GM10248 (cell line): ENCODE results near the gene NPSR1.
"Not testable (repeated sequence)": the region's sequence is repeated elsewhere in the genome, so short reads cannot be mapped to it uniquely, and the experiment has no call there.

ENCODE experiments used
- CTCF ChIA-PET: fragments of 300-600 bp; sonication (Branson Sonifier 250); formaldehyde crosslinking; extraction: SDS; loops from one replicate; lab custom pipeline; 2021; ENCODE audit warnings: antibody characterized with exemption; lab: Yijun Ruan, JAX
- POLR2A ChIA-PET: fragments of 350-650 bp; sonication (Branson Sonifier 250); formaldehyde crosslinking; extraction: SDS; loops from one replicate; lab custom pipeline; 2020; ENCODE audit warnings: antibody characterized with exemption; lab: Yijun Ruan, JAX
- DNase-seq: peaks from one replicate; pipeline ENCODE4 v3.0.0; 2012; ENCODE audit errors: extremely low spot score
- TF ChIP-seq, protein P1 (sequence below): IDR thresholded peaks from 2 replicates; pipeline ENCODE4 v1.5.1; 2012; ENCODE audit warnings: mild to moderate bottlenecking, low read depth; ENCODE audit errors: extremely low read depth, missing control alignments, control extremely low read depth

NPSR1 gene

DNA sequence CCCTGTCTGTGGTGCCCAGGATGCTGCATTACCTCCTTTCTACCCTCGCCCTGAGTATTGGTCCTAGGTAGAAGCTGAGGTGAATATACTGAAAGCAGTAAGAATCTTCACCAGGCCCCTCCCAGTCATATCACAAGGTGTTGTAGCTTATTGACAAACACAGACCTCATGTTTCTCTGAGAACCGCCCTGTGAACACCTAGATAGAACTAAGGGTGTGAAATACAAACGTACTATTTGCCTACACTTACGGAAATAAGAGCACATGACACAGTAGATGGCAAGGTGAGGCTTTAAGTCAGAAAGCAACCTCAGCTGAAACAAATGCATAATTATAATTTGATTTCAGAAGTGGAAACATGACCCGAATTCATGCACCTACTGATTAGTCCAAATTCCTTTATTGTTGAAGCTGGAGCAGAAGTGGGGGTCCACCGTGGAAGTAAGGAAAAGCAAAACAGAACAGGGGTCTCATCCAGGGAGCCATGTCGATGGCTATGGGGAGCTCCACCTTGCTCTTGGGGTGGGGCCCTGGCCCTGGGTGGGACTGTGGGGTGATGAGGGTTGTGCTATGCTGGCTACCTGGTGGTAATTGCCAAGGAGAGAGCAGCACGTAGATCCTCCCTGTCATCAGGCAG is at the start of gene NPSR1:
Gene NPSR1, plus strand, starts transcription at position 587 of the 637 bp plus-strand sequence. CDS start 195 bp downstream, outside the sequence.
- POLR2A ChIA-PET, result no interaction called here

DNA sequence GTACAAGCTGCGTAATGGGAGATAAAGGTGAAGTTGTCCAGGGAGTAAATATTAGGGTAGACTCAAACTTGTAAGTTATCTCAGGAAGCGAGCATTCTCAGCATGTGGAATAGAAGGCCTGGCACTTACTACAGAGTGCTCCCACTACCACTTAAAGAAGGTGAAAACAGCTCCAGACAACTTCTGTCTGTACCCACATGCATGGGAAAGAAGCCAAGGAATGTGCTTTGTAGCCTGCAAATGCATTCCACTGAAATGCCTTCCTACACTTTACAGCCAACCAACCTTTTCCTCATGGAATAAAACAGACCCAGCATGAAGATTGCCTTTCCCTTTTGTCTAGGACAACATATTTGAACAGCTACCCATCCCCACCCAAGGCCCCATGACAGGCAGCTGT is 45.4 kb upstream of the NPSR1 start:
- DNase-seq, result no peak
- TF ChIP-seq, protein P1, sequence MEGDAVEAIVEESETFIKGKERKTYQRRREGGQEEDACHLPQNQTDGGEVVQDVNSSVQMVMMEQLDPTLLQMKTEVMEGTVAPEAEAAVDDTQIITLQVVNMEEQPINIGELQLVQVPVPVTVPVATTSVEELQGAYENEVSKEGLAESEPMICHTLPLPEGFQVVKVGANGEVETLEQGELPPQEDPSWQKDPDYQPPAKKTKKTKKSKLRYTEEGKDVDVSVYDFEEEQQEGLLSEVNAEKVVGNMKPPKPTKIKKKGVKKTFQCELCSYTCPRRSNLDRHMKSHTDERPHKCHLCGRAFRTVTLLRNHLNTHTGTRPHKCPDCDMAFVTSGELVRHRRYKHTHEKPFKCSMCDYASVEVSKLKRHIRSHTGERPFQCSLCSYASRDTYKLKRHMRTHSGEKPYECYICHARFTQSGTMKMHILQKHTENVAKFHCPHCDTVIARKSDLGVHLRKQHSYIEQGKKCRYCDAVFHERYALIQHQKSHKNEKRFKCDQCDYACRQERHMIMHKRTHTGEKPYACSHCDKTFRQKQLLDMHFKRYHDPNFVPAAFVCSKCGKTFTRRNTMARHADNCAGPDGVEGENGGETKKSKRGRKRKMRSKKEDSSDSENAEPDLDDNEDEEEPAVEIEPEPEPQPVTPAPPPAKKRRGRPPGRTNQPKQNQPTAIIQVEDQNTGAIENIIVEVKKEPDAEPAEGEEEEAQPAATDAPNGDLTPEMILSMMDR, result no peak
- CTCF ChIA-PET, result no interaction called here
- POLR2A ChIA-PET, result no interaction called here

More for the DNA sequence above, at the start of gene NPSR1:
- TF ChIP-seq, protein P1, result no peak
- CTCF ChIA-PET, result interaction anchor here (1.0 to 1.5 kb wide), 6 partner anchors 9 to 69 kb away, joined by 3 to 6 read pairs (median 4); no protein-coding TSS in a partner anchor
- no peak for DNase-seq

- TF ChIP-seq, protein P1, result no peak
- CTCF ChIA-PET, result interaction anchor here (0.8 kb wide), 1 partner anchor 34 kb away, joined by 4 read pairs; no protein-coding TSS in a partner anchor
- POLR2A ChIA-PET, result no interaction called here
- no peak for DNase-seq
These were observed 37.6 kb upstream of the NPSR1 start for GRCh38 chr7:34620425-34620824.

DNA sequence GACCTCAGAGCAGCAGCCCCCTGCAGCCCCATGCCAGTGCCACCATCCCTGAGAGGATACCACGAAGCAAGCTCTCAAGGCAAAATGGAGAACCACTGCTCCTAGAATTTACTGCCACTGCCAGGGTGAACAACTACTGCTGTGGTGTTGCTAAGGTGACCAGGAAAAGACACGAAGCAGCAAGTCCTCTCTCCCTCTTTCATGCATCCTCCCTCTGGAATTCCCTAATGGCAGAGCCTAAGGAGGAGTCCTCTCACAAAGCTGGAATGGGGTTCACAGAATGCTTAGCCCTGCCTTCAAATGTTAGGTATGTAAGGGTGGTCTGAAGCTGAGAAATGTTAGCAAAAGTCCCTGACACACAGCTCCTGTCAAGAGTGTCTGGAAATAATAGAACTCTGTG is 35.8 kb upstream of the NPSR1 start:
- no peak for DNase-seq
- ChIA-PET POLR2A (no interaction called here), CTCF (no interaction called here)
- TF ChIP-seq, protein P1, result no peak

DNA sequence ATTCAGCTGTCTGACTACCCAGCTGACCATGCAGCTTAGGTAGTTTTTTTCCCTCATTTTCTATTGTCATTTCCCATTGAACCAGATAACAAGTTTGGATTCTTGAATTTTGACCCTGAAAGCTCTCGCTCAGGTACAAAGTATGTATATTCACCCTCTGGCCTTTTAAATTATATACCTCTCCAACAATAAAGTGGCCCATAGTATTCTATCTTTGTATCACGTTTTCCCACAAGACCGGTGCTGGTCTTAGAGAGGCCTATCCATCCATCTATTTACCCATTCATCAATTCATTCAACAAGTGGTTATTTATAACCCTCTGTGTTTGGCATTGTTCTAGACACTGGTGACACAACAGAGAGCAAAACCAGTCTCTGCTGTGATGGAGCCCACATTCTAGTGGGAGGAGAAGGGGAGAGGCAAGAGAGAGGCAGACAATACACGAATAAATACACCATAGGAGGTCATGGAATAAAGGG is 35.2 kb upstream of the NPSR1 start:
- CTCF ChIA-PET, result no interaction called here
- TF ChIP-seq, protein P1, result no peak
- DNase-seq, result no peak
- POLR2A ChIA-PET, result no interaction called here

DNA sequence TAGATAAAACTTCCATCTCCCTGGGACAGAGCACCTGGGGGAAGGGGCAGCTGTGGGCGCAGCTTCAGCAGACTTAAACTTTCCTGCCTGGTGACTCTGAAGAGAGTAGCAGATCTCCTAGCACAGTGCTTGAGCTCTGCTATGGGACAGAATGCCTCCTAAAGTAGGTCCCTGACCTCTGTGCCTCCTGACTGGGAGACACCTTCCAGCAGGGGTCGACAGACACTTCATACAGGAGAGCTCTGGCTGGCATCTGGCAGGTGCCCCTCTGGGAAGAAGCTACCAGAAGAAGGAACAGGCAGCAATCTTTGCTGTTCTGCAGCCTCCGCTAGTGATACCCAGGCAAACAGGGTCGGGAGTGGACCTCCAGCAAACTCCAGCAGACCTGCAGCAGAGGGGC is 29.4 kb upstream of the NPSR1 start:
- CTCF ChIA-PET, DNase-seq, POLR2A ChIA-PET: not testable (repeated sequence)

DNA sequence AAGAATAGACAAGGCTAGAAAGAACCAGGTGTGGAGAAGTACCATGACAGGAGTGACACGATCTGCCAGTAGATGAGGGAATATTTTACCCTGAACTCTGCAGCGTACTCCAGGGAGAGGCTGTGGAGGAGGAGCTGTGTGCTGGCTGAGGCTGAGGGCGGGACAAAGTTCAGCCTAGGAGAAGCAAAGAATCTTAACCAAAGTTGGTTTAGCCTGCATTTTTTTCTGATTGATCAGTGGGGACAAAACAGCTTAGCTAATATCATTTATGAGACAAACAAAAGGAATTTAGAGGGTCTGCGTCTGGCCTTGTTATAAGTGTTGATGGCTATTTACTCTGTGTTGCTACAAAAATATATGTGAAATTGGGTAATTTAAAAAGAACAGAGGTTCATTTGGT is 5.2 kb upstream of the NPSR1 start:
- POLR2A ChIA-PET, result no interaction called here
- CTCF ChIA-PET, result no interaction called here
- DNase-seq, result no peak
- TF ChIP-seq, protein P1, result no peak
